Smooth muscle cell of the pulmonary artery (primary cell): ENCODE results near the gene TAF11L3. TPM values are rescaled to one million over a fixed set of nuclear protein-coding genes. Genes with fewer than 3 reads are reported as not detected.

Experiments
- total RNA-seq: library from RNA; depleted of rRNA; stranded (reverse); fragments of >200 nt; gene quantifications from 2 replicates; pipeline ENCODE4 v1.2.3, GENCODE V29; 2014

Gene TAF11L3
- total RNA-seq, result not detected in 2 replicates

GRCh38 chr5:17518067-17518466 lies at the start of gene TAF11L3:
TSS of gene TAF11L3 (plus strand) at chr5:17518367.

GRCh38 chr5:17497931-17498330 lies 20.2 kb upstream of the TAF11L3 start, which contains the start of gene TAF11L2:
TSS of gene TAF11L2 (plus strand) at chr5:17498231.

GRCh38 chr5:17521501-17521900 lies 3.3 kb downstream of the TAF11L3 start, which contains the start of gene TAF11L4:
TSS of gene TAF11L4 (plus strand) at chr5:17521801.

GRCh38 chr5:17524935-17525334 lies 6.8 kb downstream of the TAF11L3 start, which contains the start of gene TAF11L5:
TSS of gene TAF11L5 (plus strand) at chr5:17525235.

GRCh38 chr5:17528369-17528768 lies 10.2 kb downstream of the TAF11L3 start, which contains the start of gene TAF11L6:
TSS of gene TAF11L6 (plus strand) at chr5:17528669.

Other genes starting within 250 kb of the TAF11L3 start
- not detected in 2 replicates for gene TAF11L2, start 20.1 kb upstream of the TAF11L3 start, total RNA-seq
- gene TAF11L4, start 3.4 kb downstream of the TAF11L3 start, total RNA-seq, result not detected in 2 replicates
- not detected in 2 replicates for gene TAF11L5, start 6.9 kb downstream of the TAF11L3 start, total RNA-seq
- not detected in 2 replicates for gene TAF11L6, start 10.3 kb downstream of the TAF11L3 start, total RNA-seq
- gene TAF11L7, start 67.4 kb downstream of the TAF11L3 start, total RNA-seq, result not detected in 2 replicates
- gene TAF11L8, start 72.6 kb downstream of the TAF11L3 start, total RNA-seq, result not detected in 2 replicates
- not detected in 2 replicates for gene TAF11L9, start 76.0 kb downstream of the TAF11L3 start, total RNA-seq
- gene TAF11L10, start 79.5 kb downstream of the TAF11L3 start, total RNA-seq, result not detected in 2 replicates
- gene TAF11L11, start 85.8 kb downstream of the TAF11L3 start, total RNA-seq, result not detected in 2 replicates
- not detected in 2 replicates for gene TAF11L12, start 92.0 kb downstream of the TAF11L3 start, total RNA-seq
- not detected in 2 replicates for gene TAF11L13, start 113.7 kb downstream of the TAF11L3 start, total RNA-seq
- gene TAF11L14, start 116.1 kb downstream of the TAF11L3 start, total RNA-seq, result not detected in 2 replicates